H1 (cell line): Measurements from ENCODE around the gene SAT1. TPM values are rescaled to one million over a fixed set of nuclear protein-coding genes. Genes with fewer than 3 reads are reported as not detected.

Experiments used
- CTCF ChIA-PET: fragments of 300-600 bp; sonication (Branson Sonifier 250); formaldehyde crosslinking; loops from one replicate; lab custom pipeline; 2021; ENCODE audit not compliant: partially characterized antibody; lab: Charles Lee
- POLR2A ChIA-PET: fragments of 300-600 bp; sonication (Branson Sonifier 250); formaldehyde crosslinking; loops from one replicate; lab custom pipeline; 2021; ENCODE audit warnings: inconsistent platforms; ENCODE audit not compliant: partially characterized antibody; lab: Charles Lee
- DNase-seq, 2 experiments: peaks; one replicate each; pipeline versions ENCODE4 v3.0.0 to v3.0.0-alpha.2; 2010 to 2022; ENCODE audit warnings: low spot score in 2 of 2, low read depth in 1 of 2, mixed read lengths in 1 of 2
- FAIRE-seq: peaks from 2 replicates; lab custom pipeline; 2011; peaks lifted over from hg19 to GRCh38; lab: Jason Lieb, UNC
- H2AFZ ChIP-seq: 2 replicates; pipeline ENCODE4 v1.8.1; 2012; ENCODE audit warnings: low read length, inconsistent platforms
- H2AK5ac ChIP-seq: 2 replicates; pipeline ENCODE4 v1.6.1; 2013; ENCODE audit warnings: low read depth, low read length
- H2BK120ac ChIP-seq: replicated peaks from 2 replicates; pipeline ENCODE3; 2013; ENCODE audit warnings: low read depth, low read length, inconsistent platforms
- H2BK12ac ChIP-seq: 2 replicates; pipeline ENCODE4 v1.6.1; 2013; ENCODE audit warnings: low read depth, low read length
- H2BK15ac ChIP-seq: 2 replicates; pipeline ENCODE4 v1.6.1; 2013; ENCODE audit warnings: low read length
- H2BK20ac ChIP-seq: 2 replicates; pipeline ENCODE4 v1.6.1; 2013; ENCODE audit warnings: low read length
- H2BK5ac ChIP-seq: 2 replicates; pipeline ENCODE4 v1.6.1; 2013; ENCODE audit warnings: low read depth, low read length
- H3K14ac ChIP-seq: 2 replicates; pipeline ENCODE4 v1.6.1; 2013; ENCODE audit warnings: inconsistent platforms; ENCODE audit not compliant: insufficient read length
- H3K18ac ChIP-seq: 2 replicates; pipeline ENCODE4 v1.6.1; 2013; ENCODE audit warnings: low read length; ENCODE audit errors: extremely low read depth
- H3K23ac ChIP-seq: 2 replicates; pipeline ENCODE4 v1.6.1; 2013; ENCODE audit warnings: inconsistent platforms; ENCODE audit not compliant: insufficient read length
- H3K23me2 ChIP-seq: 2 replicates; pipeline ENCODE4 v1.6.1; 2013; ENCODE audit warnings: low read depth, low read length
- H3K27ac ChIP-seq: 2 replicates; pipeline ENCODE4 v1.6.1; 2011; ENCODE audit warnings: low read depth, low read length, inconsistent platforms
- H3K27me3 ChIP-seq, 4 experiments: replicated peaks in 1 of 4; 1 replicate in 1 of 4; 2 replicates in 3 of 4; pipeline versions ENCODE4 v1.6.1 to v1.8.1; 2011 to 2013; ENCODE audit warnings: low read length in 3 of 4, mild to moderate bottlenecking in 3 of 4, inconsistent platforms in 2 of 4, mixed read lengths in 2 of 4, moderate library complexity in 1 of 4; ENCODE audit not compliant: control insufficient read depth in 3 of 4, insufficient read depth in 3 of 4; ENCODE audit errors: extremely low read depth in 1 of 4
- H3K36me3 ChIP-seq, 4 experiments: 2 replicates each; pipeline versions ENCODE4 v1.6.1 to v1.8.1; 2011 to 2013; ENCODE audit warnings: mild to moderate bottlenecking in 4 of 4, low read length in 3 of 4, moderate library complexity in 2 of 4, control low read depth in 1 of 4, inconsistent platforms in 1 of 4; ENCODE audit not compliant: insufficient read depth in 4 of 4, control insufficient read depth in 2 of 4
- H3K4ac ChIP-seq: replicated peaks from 2 replicates; pipeline ENCODE3; 2013; ENCODE audit warnings: low read length, low read depth, mixed read lengths, inconsistent platforms; ENCODE audit not compliant: insufficient read length
- H3K4me1 ChIP-seq, 4 experiments: replicated peaks in 1 of 4; 1 replicate in 1 of 4; 2 replicates in 3 of 4; pipeline versions ENCODE4 v1.6.1 to v1.8.1; 2011 to 2013; ENCODE audit warnings: low read length in 3 of 4, inconsistent platforms in 2 of 4, mixed read lengths in 1 of 4; ENCODE audit not compliant: insufficient read depth in 4 of 4, control insufficient read depth in 3 of 4
- H3K4me2 ChIP-seq, 2 experiments: 2 replicates each; pipeline versions ENCODE4 v1.6.1 to v1.8.1; 2011 to 2013; ENCODE audit warnings: low read depth in 2 of 2, low read length in 2 of 2, control low read depth in 1 of 2, inconsistent platforms in 1 of 2, mild to moderate bottlenecking in 1 of 2; ENCODE audit not compliant: insufficient read depth in 1 of 2
- H3K4me3 ChIP-seq, 4 experiments: fragments of 200-600, 300-600 bp in 1 of 4; sonication (generic), shearing (Covaris generic), sonication (Bioruptor Twin) in 1 of 4; 2 replicates each; pipeline versions ENCODE4 v1.5.1 to v1.8.1; 2011 to 2016; ENCODE audit warnings: low read length in 4 of 4, low read depth in 3 of 4, control low read depth in 2 of 4, inconsistent platforms in 2 of 4, mild to moderate bottlenecking in 2 of 4, mixed read lengths in 1 of 4, moderate library complexity in 1 of 4; ENCODE audit not compliant: insufficient read depth in 2 of 4; ENCODE audit errors: extremely low read depth in 1 of 4
- H3K56ac ChIP-seq: replicated peaks from 2 replicates; pipeline ENCODE3; 2013; ENCODE audit warnings: low read depth, mild to moderate bottlenecking, mixed read lengths, low read length, inconsistent platforms; ENCODE audit not compliant: insufficient read length
- H3K79me1 ChIP-seq: 2 replicates; pipeline ENCODE4 v1.6.1; 2013; ENCODE audit warnings: low read depth, low read length, control low read depth
- H3K79me2 ChIP-seq, 2 experiments: 2 replicates each; pipeline versions ENCODE4 v1.6.1 to v1.8.1; 2012 to 2013; ENCODE audit warnings: low read length in 2 of 2, mild to moderate bottlenecking in 2 of 2, inconsistent platforms in 1 of 2; ENCODE audit not compliant: insufficient read depth in 2 of 2, control insufficient read depth in 1 of 2
- H3K9ac ChIP-seq, 4 experiments: replicated peaks in 1 of 4; 1 replicate in 1 of 4; 2 replicates in 3 of 4; pipeline versions ENCODE4 v1.6.1 to v1.8.1; 2011 to 2013; ENCODE audit warnings: low read depth in 3 of 4, low read length in 3 of 4, control low read depth in 2 of 4, mild to moderate bottlenecking in 2 of 4, moderate library complexity in 2 of 4, inconsistent platforms in 1 of 4; ENCODE audit errors: extremely low read depth in 1 of 4
- H3K9me3 ChIP-seq, 2 experiments: 2 replicates each; pipeline versions ENCODE4 v1.6.1 to v1.8.1; 2012 to 2013; ENCODE audit warnings: mild to moderate bottlenecking in 2 of 2, moderate library complexity in 2 of 2, control low read depth in 1 of 2, inconsistent platforms in 1 of 2, low read depth in 1 of 2, low read length in 1 of 2, mixed read lengths in 1 of 2; ENCODE audit not compliant: insufficient read depth in 2 of 2
- H4K20me1 ChIP-seq, 2 experiments: replicated peaks in 1 of 2; 2 replicates each; pipeline versions ENCODE3 to v1.8.1; 2011 to 2013; ENCODE audit warnings: inconsistent platforms in 2 of 2, low read length in 2 of 2, mild to moderate bottlenecking in 1 of 2; ENCODE audit not compliant: insufficient read depth in 2 of 2, control insufficient read depth in 1 of 2
- H4K5ac ChIP-seq: 2 replicates; pipeline ENCODE4 v1.6.1; 2013; ENCODE audit warnings: low read length, low read depth, mixed read lengths, inconsistent platforms; ENCODE audit not compliant: insufficient read length
- H4K8ac ChIP-seq: 2 replicates; pipeline ENCODE4 v1.8.0; 2013; ENCODE audit warnings: mild to moderate bottlenecking, moderate library complexity, low read length, inconsistent platforms; ENCODE audit not compliant: insufficient read depth; ENCODE audit errors: extremely low read depth
- H4K91ac ChIP-seq: replicated peaks from 2 replicates; pipeline ENCODE3; 2013; ENCODE audit warnings: low read length, mixed read lengths, inconsistent platforms; ENCODE audit not compliant: insufficient read length
- EZH2 ChIP-seq: fragments of 200-600 bp; sonication (generic); IDR thresholded peaks from 2 replicates; pipeline ENCODE4 v1.7.1; 2012; ENCODE audit warnings: low read depth, mild to moderate bottlenecking, moderate library complexity, low read length, inconsistent platforms; ENCODE audit not compliant: severe bottlenecking
- HDAC6 ChIP-seq: IDR thresholded peaks from one replicate; pipeline ENCODE4 v1.7.1; 2012; ENCODE audit warnings: low read depth, mild to moderate bottlenecking, inconsistent platforms, low read length, moderate library complexity
- NRF1 ChIP-seq: IDR thresholded peaks from 2 replicates; pipeline ENCODE4 v1.6.1; 2011; ENCODE audit warnings: mild to moderate bottlenecking, low read depth, low read length, improper control_type of control experiment
- RBBP5 ChIP-seq: IDR thresholded peaks from 2 replicates; pipeline ENCODE4 v1.7.1; 2012; ENCODE audit warnings: low read depth, mild to moderate bottlenecking, inconsistent platforms, low read length, moderate library complexity, borderline replicate concordance
- TAF7 ChIP-seq: optimal IDR thresholded peaks from 2 replicates; pipeline ENCODE3; 2011; ENCODE audit warnings: low read depth, mild to moderate bottlenecking, inconsistent platforms, low read length, moderate library complexity, borderline replicate concordance
- WGBS, 2 experiments: shearing (Covaris generic) in 1 of 2; methylation state at CpG; one replicate each; pipeline versions ENCODE4 v1.1.6 to v1.1.7; 2013 to 2015; ENCODE audit warnings: low lambda C conversion rate in 2 of 2, mixed read lengths in 2 of 2, inconsistent platforms in 1 of 2, low coverage in 1 of 2, missing lambda C conversion rate in 1 of 2; ENCODE audit not compliant: insufficient replicate concordance in 2 of 2, insufficient coverage in 1 of 2, insufficient read length in 1 of 2; ENCODE audit errors: extremely low coverage in 1 of 2, missing lambda C conversion rate in 1 of 2; 5-methylcytosine and 5-hydroxymethylcytosine counted together
- polyA plus RNA-seq, 7 experiments: library from polyadenylated mRNA; depleted of rRNA in 3 of 7; stranded (reverse) in 5 of 7; unstranded in 2 of 7; fragments of >200 nt in 5 of 7; fragments of 200-250 nt in 2 of 7; gene quantifications; 1 replicate in 5 of 7; 2 replicates in 1 of 7; 4 replicates in 1 of 7; pipeline versions ENCODE4 v1.2.1 to v1.2.3, GENCODE V29; 2011 to 2013; ENCODE audit warnings: missing spikeins in 2 of 7, mixed read lengths in 2 of 7
- total RNA-seq: library from RNA; stranded (reverse); fragmentation: NEBNext Ultra II Directional; extraction: Animal tissue kit (Norgen Biotek cat#: 25700); gene quantifications from 2 replicates; pipeline ENCODE4 v1.2.1, GENCODE V29; 2021

Gene SAT1
- total and polyA plus RNA-seq, 2 of the 8 experiments (the other 6 are each of a cell fraction or from before 2014, with no cell fraction given), result 29.2 to 36.8 TPM

DNA sequence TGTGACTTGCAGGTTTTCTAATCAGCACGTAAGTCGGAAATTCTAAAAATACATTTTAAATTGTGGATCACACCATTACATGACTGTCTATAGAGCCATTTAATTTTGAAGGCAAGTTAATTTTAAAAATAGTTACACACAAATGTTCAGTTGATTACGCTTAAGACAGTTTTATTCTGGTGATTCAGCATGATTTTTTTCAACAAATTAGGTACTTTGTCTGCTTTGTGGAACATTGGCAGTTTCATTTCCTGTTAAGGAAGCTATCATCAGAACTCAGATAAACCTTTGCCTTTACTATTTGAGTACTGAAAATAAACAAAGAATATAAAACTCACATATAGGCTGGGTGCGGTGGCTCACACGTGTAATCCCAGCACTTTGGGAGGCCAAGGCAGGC is 19.5 kb downstream of the SAT1 start:
- POLR2A ChIA-PET, result no interaction called here
- 91% methylated on average over 5 of the region's 5 CpGs; no CpG with 5 or more reads in 1 of the 2 experiments for WGBS, 2 experiments
- no peak for TF ChIP-seq TAF7
- no peak for TF ChIP-seq HDAC6
- TF ChIP-seq EZH2, result no peak
- TF ChIP-seq NRF1, result no peak
- TF ChIP-seq RBBP5, result no peak
- no peak overlapping the region for H3K4me2 ChIP-seq
- no peak overlapping the region for H2AFZ ChIP-seq
- H3K23me2 ChIP-seq, result no peaks in the 10 kb centered on the region
- H4K91ac ChIP-seq, result no peak overlapping the region
- H3K27me3 ChIP-seq, result no peaks in the 10 kb centered on the region
- no peak overlapping the region for H2BK12ac ChIP-seq
- no peak for FAIRE-seq
- H3K36me3 ChIP-seq, result no peaks in the 10 kb centered on the region
- H2BK15ac ChIP-seq, result no peak overlapping the region
- H4K5ac ChIP-seq, result no peak overlapping the region
- no peak overlapping the region for H2BK20ac ChIP-seq
- no peak overlapping the region for H3K14ac ChIP-seq
- H3K4me3 ChIP-seq, result no peak overlapping the region
- H3K18ac ChIP-seq, result no peak overlapping the region
- H3K27ac ChIP-seq, result no peak overlapping the region
- H4K8ac ChIP-seq, result no peak overlapping the region
- no peaks in the 10 kb centered on the region for H3K79me1 ChIP-seq
- no peaks in the 10 kb centered on the region for H3K4me1 ChIP-seq
- H2BK5ac ChIP-seq, result no peak overlapping the region
- H3K56ac ChIP-seq, result no peak overlapping the region
- no peaks in the 10 kb centered on the region for H4K20me1 ChIP-seq
- CTCF ChIA-PET, result no interaction called here
- no peak for DNase-seq
- no peak overlapping the region for H3K4ac ChIP-seq
- no peak overlapping the region for H3K23ac ChIP-seq
- no peak overlapping the region for H3K9ac ChIP-seq
- no peaks in the 10 kb centered on the region for H3K79me2 ChIP-seq
- no peak overlapping the region for H2BK120ac ChIP-seq
- H2AK5ac ChIP-seq, result no peak overlapping the region
- H3K9me3 ChIP-seq, result no peaks in the 10 kb centered on the region
